Central memory CD8-positive, alpha-beta T cell (primary cell): Measurements from ENCODE around the gene CELF5.

Experiments
- ATAC-seq: fragments of 150-1000 bp; cut with Tn5 transposase; replicated peaks from 2 replicates; pipeline ENCODE4 v1.10.0; 2022; ENCODE audit warnings: mild to moderate bottlenecking, moderate FRiP score, moderate number of reproducible peaks; ENCODE audit not compliant: poor library complexity, severe bottlenecking; ENCODE audit errors: extremely low read depth
- DNase-seq, 2 donors: peaks; one replicate each; pipeline ENCODE4 v3.0.0; 2021; ENCODE audit warnings: low spot score in 2 of 2
- H3K27ac Mint-ChIP-seq: one replicate; pipeline ENCODE4 v1.8.0; 2022; ENCODE audit warnings: low read depth, mild to moderate bottlenecking, moderate library complexity, mixed read lengths
- H3K27me3 Mint-ChIP-seq: one replicate; pipeline ENCODE4 v1.8.0; 2022; ENCODE audit warnings: mixed read lengths
- H3K36me3 Mint-ChIP-seq: one replicate; pipeline ENCODE4 v1.8.0; 2022; ENCODE audit warnings: mild to moderate bottlenecking, moderate library complexity, mixed read lengths; ENCODE audit not compliant: insufficient read depth
- H3K4me1 Mint-ChIP-seq: one replicate; pipeline ENCODE4 v1.8.0; 2022; ENCODE audit warnings: mixed read lengths
- H3K4me3 Mint-ChIP-seq: one replicate; pipeline ENCODE4 v1.8.0; 2022; ENCODE audit warnings: mild to moderate bottlenecking, moderate library complexity, mixed read lengths
- H3K9me3 Mint-ChIP-seq: one replicate; pipeline ENCODE4 v1.8.0; 2022; ENCODE audit warnings: mixed read lengths

Gene CELF5

GRCh38 chr19:3277649-3278048 is 53.2 kb downstream of the CELF5 start:
- H3K9me3 Mint-ChIP-seq = no peaks in the 10 kb centered on the region
- ATAC-seq = no peak
- no peaks in the 10 kb centered on the region for H3K27me3 Mint-ChIP-seq
- no peak for DNase-seq
- no peak overlapping the region for H3K4me3 Mint-ChIP-seq
- H3K4me1 Mint-ChIP-seq = peaks cover 12% of the 10 kb centered on the region
- H3K27ac Mint-ChIP-seq = no peak overlapping the region
- H3K36me3 Mint-ChIP-seq = no peaks in the 10 kb centered on the region

GRCh38 chr19:3278294-3278693 is 53.8 kb downstream of the CELF5 start:
- Mint-ChIP-seq H3K27ac (no peak overlapping the region), H3K4me1 (peaks cover 12% of the 10 kb centered on the region), H3K27me3 (no peaks in the 10 kb centered on the region), H3K36me3 (no peaks in the 10 kb centered on the region), H3K9me3 (no peaks in the 10 kb centered on the region), H3K4me3 (no peak overlapping the region)
- DNase-seq = no peak
- no peak for ATAC-seq

DNA sequence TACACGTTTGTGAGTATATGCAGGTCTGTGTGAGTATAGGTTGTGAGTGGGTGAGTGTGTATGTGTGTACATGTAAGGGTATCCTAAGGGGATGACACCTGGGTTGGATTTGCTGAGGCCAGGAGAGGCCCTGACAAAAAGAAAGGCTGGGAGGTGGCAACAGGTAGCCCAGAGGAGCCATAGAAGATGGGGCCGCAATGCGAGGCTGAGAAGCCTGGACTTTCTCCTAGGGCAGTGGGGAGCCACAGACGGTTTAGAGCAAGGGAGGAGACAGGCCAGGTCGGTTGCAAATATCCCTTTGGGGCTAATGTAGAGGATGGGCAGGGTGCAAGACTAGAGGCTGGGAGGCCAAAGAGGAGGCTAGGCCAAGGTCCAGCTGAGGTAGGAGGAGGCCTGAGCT is 54.3 kb downstream of the CELF5 start:
- no peak overlapping the region for H3K27ac Mint-ChIP-seq
- no peaks in the 10 kb centered on the region for H3K36me3 Mint-ChIP-seq
- DNase-seq = no peak
- no peak overlapping the region for H3K4me3 Mint-ChIP-seq
- H3K9me3 Mint-ChIP-seq = no peaks in the 10 kb centered on the region
- peaks cover 12% of the 10 kb centered on the region for H3K4me1 Mint-ChIP-seq
- no peaks in the 10 kb centered on the region for H3K27me3 Mint-ChIP-seq
- no peak for ATAC-seq

DNA sequence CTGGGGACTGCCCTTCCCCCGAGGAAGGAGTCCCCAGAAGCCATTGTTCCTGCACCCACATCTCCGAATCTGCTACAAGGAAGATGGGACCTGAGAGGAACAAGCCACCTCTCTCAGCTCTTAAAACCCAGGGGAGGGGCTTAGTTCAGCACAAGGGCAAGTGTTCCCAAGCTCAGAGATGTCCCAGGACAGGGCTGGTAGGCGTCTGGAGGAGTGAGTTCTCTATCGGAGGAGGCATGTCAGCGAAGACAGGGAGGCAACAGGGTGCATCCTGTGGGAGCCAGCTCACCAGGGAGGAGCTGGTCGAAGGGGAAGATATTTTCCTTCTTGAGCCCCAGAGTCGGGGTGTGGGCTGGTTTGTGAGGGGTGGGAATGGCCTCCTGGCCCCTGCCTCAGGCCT is 54.8 kb downstream of the CELF5 start:
- no peak overlapping the region for H3K4me3 Mint-ChIP-seq
- no peaks in the 10 kb centered on the region for H3K27me3 Mint-ChIP-seq
- DNase-seq (no peak), ATAC-seq (no peak)
- H3K27ac Mint-ChIP-seq = no peak overlapping the region
- H3K9me3 Mint-ChIP-seq = no peaks in the 10 kb centered on the region
- peaks cover 15% of the 10 kb centered on the region for H3K4me1 Mint-ChIP-seq
- no peaks in the 10 kb centered on the region for H3K36me3 Mint-ChIP-seq

DNA sequence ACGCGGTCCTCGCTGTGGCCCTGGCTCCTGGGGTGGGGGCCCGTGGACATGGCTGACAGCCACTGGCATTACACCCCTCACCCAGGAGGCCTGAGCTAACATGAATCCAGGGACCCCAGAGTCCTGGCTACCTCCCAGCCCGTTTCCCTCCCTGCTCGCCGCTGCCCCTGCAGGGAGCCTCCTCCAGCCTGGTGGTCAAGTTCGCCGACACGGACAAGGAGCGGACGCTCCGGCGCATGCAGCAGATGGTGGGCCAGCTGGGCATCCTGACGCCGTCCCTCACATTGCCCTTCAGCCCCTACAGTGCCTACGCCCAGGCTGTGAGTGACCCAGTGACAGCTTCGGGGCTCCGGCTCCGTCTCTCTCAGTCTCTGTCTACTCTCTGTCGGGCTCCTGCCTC is 56.6 kb downstream of the CELF5 start:
- Mint-ChIP-seq H3K4me3 (no peak overlapping the region), H3K36me3 (no peaks in the 10 kb centered on the region), H3K27me3 (no peaks in the 10 kb centered on the region), H3K4me1 (peaks cover 12% of the 10 kb centered on the region), H3K27ac (peak overlapping the region; percentile 54), H3K9me3 (no peaks in the 10 kb centered on the region)
- ATAC-seq = no peak
- DNase-seq = no peak

- no peak overlapping the region for H3K27ac Mint-ChIP-seq
- no peaks in the 10 kb centered on the region for H3K27me3 Mint-ChIP-seq
- no peaks in the 10 kb centered on the region for H3K9me3 Mint-ChIP-seq
- H3K4me1 Mint-ChIP-seq = peaks cover 12% of the 10 kb centered on the region
- H3K4me3 Mint-ChIP-seq = no peak overlapping the region
- no peaks in the 10 kb centered on the region for H3K36me3 Mint-ChIP-seq
- ATAC-seq (no peak), DNase-seq (no peak)
Measured at GRCh38 chr19:3282155-3282554, 57.7 kb downstream of the CELF5 start.

GRCh38 chr19:3282564-3282963 is 58.1 kb downstream of the CELF5 start:
- ATAC-seq = no peak
- no peak overlapping the region for H3K27ac Mint-ChIP-seq

GRCh38 chr19:3283246-3283751 is 58.8 kb downstream of the CELF5 start:
- H3K4me3 Mint-ChIP-seq = no peak overlapping the region
- no peaks in the 10 kb centered on the region for H3K9me3 Mint-ChIP-seq
- no peaks in the 10 kb centered on the region for H3K36me3 Mint-ChIP-seq
- no peak overlapping the region for H3K27ac Mint-ChIP-seq
- H3K27me3 Mint-ChIP-seq = peaks cover 6% of the 10 kb centered on the region
- peaks cover 12% of the 10 kb centered on the region for H3K4me1 Mint-ChIP-seq
- ATAC-seq = no peak
- no peak for DNase-seq

More at GRCh38 chr19:3282564-3282963, 58.1 kb downstream of the CELF5 start:
- DNase-seq = no peak
- Mint-ChIP-seq H3K36me3 (no peaks in the 10 kb centered on the region), H3K9me3 (no peaks in the 10 kb centered on the region), H3K4me1 (peaks cover 12% of the 10 kb centered on the region), H3K27me3 (no peaks in the 10 kb centered on the region), H3K4me3 (no peak overlapping the region)

DNA sequence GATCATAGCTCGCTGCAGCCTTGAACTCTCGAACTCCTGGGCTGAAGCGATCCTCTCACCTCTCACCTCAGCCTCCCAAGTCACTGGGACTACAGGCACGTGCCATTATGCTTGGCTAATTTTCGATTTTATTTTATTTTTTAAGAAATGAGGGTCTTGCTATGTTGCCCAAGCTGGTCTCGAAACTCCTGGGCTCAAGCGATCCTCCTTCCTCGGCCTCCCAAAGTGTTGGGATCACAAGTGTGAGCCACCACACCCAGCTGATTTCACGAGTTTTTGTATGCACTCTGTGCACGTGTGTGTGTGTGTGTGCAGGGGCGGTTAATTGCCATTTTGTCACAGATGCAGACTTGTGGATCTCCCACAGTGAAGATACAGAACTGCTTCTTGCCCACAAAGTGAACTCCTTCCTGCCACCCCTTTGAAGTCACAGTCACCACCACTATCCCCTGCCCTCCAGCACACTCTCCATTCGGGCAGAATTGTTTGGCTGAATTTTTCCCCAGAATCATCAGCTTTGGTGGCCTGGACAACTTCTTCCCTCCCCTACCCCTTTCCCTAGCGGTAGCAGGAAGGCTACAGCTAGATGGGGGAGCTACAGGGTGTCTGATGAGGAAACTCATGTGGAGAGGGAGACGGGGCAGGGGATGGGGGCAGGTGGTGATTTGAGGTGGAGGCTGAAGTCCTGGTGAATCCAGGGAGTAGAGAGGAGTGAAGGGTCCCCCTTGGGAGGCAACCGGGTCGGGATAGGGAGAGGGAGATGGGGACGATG is 59.6 kb downstream of the CELF5 start:
- no peak overlapping the region for H3K27ac Mint-ChIP-seq
- ATAC-seq (no peak), DNase-seq (no peak)

GRCh38 chr19:3284759-3285646 is 60.5 kb downstream of the CELF5 start:
- Mint-ChIP-seq H3K9me3 (no peaks in the 10 kb centered on the region), H3K36me3 (peaks cover 2% of the 10 kb centered on the region), H3K4me3 (peak overlapping the region; percentile 43), H3K27ac (no peak overlapping the region), H3K27me3 (peaks cover 11% of the 10 kb centered on the region), H3K4me1 (peaks cover 12% of the 10 kb centered on the region)
- DNase-seq = peak; percentile 45 to 56
- ATAC-seq = peak; percentile 69

More for the DNA sequence above, 59.6 kb downstream of the CELF5 start:
- peaks cover 2% of the 10 kb centered on the region for H3K36me3 Mint-ChIP-seq
- peaks cover 12% of the 10 kb centered on the region for H3K4me1 Mint-ChIP-seq
- no peaks in the 10 kb centered on the region for H3K9me3 Mint-ChIP-seq
- no peak overlapping the region for H3K4me3 Mint-ChIP-seq
- peaks cover 11% of the 10 kb centered on the region for H3K27me3 Mint-ChIP-seq

DNA sequence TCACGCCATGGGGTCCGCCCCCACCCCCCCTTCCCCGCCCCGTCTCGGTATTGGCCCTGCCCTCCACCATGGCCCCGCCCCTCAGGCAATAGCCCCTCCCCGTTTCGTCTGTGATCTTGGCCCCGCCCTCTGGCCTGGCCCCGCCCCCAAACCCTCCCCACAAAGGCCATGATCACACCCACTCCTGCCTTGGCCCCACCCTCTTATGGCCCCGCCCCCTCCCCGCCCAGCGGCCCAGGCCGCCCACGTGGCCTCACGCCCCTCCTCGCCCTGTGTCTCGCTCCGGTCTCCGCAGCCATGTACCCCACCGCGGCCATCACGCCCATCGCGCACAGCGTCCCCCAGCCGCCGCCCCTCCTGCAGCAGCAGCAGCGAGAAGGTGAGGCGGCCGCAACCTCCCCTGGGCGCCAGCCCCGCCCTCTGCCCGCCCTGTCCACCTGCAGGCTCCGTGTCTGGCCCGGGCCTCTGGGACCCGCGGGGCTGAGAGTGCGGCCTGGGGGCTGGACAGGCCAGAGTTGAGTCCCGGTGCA is 61.3 kb downstream of the CELF5 start:
- Mint-ChIP-seq H3K27ac (no peak overlapping the region), H3K4me1 (peaks cover 12% of the 10 kb centered on the region), H3K9me3 (no peaks in the 10 kb centered on the region), H3K36me3 (peaks cover 2% of the 10 kb centered on the region), H3K27me3 (peaks cover 11% of the 10 kb centered on the region), H3K4me3 (peak overlapping the region; percentile 43)
- peak; percentile 22 for ATAC-seq
- DNase-seq = no peak

GRCh38 chr19:3287814-3288213 is 63.4 kb downstream of the CELF5 start:
- Mint-ChIP-seq H3K36me3 (peaks cover 2% of the 10 kb centered on the region), H3K27ac (no peak overlapping the region), H3K4me1 (peaks cover 12% of the 10 kb centered on the region), H3K4me3 (no peak overlapping the region), H3K9me3 (no peaks in the 10 kb centered on the region), H3K27me3 (peaks cover 20% of the 10 kb centered on the region)
- DNase-seq (no peak), ATAC-seq (no peak)
